LNCAP (cell line): ENCODE measurements around the gene DYNC2I2.

ENCODE experiments used
- CTCF ChIP-seq: fragments of 450-650 bp; IDR thresholded peaks from 2 replicates; pipeline ENCODE4 v1.5.1; 2017; ENCODE audit warnings: mild to moderate bottlenecking

Gene DYNC2I2

GRCh38 chr9:128688501-128689292, 32.0 kb upstream of the DYNC2I2 start, which contains the start of gene SET:
SET (plus strand) TSS chr9:128689222; CDS start chr9:128689583, 361 bp downstream.
- no peak for TF ChIP-seq CTCF

- TF ChIP-seq CTCF: no peak
Measured at GRCh38 chr9:128687453-128687852, 30.8 kb upstream of the DYNC2I2 start.

- no peak for TF ChIP-seq CTCF
Measured at GRCh38 chr9:128685636-128686489, 29.2 kb upstream of the DYNC2I2 start.

GRCh38 chr9:128684325-128685199, 27.9 kb upstream of the DYNC2I2 start:
- TF ChIP-seq CTCF: no peak

- TF ChIP-seq CTCF: no peak
Measured at GRCh38 chr9:128684065-128684324, 27.3 kb upstream of the DYNC2I2 start.

GRCh38 chr9:128683340-128684064, 26.9 kb upstream of the DYNC2I2 start:
- no peak for TF ChIP-seq CTCF

GRCh38 chr9:128677794-128678193, 21.1 kb upstream of the DYNC2I2 start:
- TF ChIP-seq CTCF: no peak
